Measurements from ENCODE around the gene C3orf49.

DNA sequence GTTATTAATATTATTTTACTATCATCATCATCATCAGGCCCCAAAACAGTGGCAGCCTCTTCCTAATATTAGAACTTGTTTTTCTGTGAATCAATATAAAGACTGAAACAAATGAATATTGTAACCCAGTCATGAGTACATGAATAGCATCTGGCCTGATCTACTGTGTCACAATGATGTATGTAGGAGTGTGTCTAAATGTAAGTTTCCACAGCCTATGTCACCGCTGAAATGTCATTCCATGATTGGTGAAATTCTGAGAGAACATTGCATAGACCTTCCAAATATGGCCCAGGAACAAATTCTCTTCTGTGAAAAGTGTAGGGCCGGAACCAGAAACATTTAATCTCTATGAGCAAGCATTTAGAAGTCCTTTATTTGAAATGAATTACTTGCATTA, 20.6 kb upstream of the C3orf49 start:
- no peak for TF ChIP-seq POLR2AphosphoS5 (IDR thresholded peaks at IDR 0.05; ENCODE audit: low read depth)
- TF ChIP-seq, protein P1, sequence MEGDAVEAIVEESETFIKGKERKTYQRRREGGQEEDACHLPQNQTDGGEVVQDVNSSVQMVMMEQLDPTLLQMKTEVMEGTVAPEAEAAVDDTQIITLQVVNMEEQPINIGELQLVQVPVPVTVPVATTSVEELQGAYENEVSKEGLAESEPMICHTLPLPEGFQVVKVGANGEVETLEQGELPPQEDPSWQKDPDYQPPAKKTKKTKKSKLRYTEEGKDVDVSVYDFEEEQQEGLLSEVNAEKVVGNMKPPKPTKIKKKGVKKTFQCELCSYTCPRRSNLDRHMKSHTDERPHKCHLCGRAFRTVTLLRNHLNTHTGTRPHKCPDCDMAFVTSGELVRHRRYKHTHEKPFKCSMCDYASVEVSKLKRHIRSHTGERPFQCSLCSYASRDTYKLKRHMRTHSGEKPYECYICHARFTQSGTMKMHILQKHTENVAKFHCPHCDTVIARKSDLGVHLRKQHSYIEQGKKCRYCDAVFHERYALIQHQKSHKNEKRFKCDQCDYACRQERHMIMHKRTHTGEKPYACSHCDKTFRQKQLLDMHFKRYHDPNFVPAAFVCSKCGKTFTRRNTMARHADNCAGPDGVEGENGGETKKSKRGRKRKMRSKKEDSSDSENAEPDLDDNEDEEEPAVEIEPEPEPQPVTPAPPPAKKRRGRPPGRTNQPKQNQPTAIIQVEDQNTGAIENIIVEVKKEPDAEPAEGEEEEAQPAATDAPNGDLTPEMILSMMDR (IDR thresholded peaks at IDR 0.05; ENCODE audit: insufficient read depth, low read length), result no peak
- TF ChIP-seq, protein P2, sequence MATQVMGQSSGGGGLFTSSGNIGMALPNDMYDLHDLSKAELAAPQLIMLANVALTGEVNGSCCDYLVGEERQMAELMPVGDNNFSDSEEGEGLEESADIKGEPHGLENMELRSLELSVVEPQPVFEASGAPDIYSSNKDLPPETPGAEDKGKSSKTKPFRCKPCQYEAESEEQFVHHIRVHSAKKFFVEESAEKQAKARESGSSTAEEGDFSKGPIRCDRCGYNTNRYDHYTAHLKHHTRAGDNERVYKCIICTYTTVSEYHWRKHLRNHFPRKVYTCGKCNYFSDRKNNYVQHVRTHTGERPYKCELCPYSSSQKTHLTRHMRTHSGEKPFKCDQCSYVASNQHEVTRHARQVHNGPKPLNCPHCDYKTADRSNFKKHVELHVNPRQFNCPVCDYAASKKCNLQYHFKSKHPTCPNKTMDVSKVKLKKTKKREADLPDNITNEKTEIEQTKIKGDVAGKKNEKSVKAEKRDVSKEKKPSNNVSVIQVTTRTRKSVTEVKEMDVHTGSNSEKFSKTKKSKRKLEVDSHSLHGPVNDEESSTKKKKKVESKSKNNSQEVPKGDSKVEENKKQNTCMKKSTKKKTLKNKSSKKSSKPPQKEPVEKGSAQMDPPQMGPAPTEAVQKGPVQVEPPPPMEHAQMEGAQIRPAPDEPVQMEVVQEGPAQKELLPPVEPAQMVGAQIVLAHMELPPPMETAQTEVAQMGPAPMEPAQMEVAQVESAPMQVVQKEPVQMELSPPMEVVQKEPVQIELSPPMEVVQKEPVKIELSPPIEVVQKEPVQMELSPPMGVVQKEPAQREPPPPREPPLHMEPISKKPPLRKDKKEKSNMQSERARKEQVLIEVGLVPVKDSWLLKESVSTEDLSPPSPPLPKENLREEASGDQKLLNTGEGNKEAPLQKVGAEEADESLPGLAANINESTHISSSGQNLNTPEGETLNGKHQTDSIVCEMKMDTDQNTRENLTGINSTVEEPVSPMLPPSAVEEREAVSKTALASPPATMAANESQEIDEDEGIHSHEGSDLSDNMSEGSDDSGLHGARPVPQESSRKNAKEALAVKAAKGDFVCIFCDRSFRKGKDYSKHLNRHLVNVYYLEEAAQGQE (IDR thresholded peaks at IDR 0.05; ENCODE audit: insufficient replicate concordance, low read depth), result no peak
- no peak for TF ChIP-seq GABPA (IDR thresholded peaks at IDR 0.05; ENCODE audit: low read depth)

Measured in HL-60 (cell line).